NCI-H345 treated with DMSO at 0.1 percent for 48 hours (cell line): ENCODE measurements around the gene PTPN5.
"Not testable (repeated sequence)": the region's sequence is repeated elsewhere in the genome, so short reads cannot be mapped to it uniquely, and the experiment has no call there.

Experiments
- DNase-seq: peaks from one replicate; lab custom pipeline; 2025; ENCODE audit not compliant: unreplicated experiment; lab: John Stamatoyannopoulos, UW

PTPN5 gene

DNA sequence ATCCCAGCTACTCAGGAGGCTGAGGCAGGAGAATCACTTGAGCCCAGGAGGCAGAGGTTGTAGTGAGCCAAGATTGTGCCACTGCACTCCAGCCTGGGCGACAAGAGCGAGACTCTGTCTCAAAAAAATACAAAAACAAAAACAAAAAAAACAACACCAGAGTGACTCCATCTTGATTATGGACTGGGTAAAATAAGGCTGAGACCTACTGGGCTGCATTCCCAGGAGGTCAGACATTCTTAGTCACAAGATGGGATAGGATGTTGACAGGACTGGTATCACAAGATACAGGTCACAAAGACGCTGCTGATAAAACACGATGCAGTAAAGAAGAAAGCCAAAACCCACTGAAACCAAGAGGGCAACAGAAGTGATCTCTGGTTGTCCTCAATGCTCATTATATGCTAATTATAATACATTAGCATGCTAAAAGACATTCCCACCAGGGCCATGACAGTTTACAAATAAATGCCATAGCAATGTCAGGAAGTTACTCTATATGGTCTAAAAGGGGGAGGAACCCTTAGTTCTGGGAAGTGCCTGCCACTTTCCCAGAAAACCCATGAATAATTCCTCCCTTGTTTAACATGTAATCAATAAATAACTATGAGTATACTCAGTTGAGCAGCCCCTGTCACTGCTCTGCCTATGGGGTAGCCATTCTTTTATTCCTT is 100.0 kb downstream of the PTPN5 start:
- not testable (repeated sequence) for DNase-seq

DNA sequence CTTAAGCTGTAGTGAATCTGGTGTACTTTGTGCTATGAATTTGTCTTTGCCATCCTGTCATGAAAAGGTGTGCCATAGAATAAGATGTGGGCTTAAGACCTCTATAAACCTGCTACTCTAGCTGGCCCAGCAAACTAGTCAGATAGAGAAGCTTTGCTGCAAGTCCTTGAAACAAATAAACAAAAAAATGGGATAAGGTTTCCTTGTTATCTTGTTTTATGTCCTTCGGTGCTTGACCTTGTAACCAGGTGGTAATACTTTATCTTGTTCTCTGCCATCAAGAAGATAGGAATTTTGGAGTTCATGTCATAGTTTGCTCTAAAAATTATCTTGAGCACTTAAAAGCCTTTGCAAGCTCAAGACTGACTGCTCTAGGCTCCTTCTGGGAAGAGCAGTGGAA is 107.3 kb downstream of the PTPN5 start:
- no peak for DNase-seq

DNA sequence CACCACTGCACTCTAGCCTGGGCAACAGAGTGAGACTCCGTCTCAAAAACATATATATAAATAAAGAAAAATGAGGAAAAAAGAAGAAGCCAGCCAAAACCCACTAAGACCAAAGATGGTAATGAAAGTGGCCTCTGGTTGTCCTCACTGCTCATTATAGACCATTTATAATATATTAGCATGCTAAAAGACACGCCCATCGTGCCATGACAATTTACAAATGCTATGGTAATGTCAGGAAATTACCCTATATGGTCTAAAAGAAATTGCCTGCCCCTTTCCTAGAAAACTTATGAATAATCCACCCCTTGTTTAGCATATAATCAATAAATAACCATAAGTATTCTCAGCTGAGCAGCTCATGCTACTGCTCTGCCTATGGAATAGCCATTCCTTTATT is 109.1 kb downstream of the PTPN5 start:
- DNase-seq = no peak

DNA sequence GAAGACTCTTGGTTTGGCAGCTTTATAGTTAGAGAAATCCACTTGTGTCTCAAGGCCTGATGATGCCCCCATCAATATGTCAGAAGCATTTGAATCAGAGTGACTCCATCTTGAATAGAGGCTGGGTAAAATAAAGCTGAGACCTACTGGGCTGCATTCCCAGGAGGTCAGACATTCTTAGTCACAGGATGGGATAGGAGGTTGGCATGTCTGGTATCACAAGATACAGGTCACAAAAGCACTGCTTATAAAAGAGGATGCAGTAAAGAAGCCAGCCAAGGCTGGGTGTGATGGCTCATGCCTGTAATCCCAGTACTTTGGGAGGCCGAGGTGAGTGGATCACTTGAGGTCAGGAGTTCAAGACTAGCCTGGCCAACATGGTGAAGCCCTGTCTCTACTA is 109.6 kb downstream of the PTPN5 start:
- DNase-seq = not testable (repeated sequence)
